Measurements from ENCODE around the gene RNF152. TPM values are rescaled to one million over a fixed set of nuclear protein-coding genes. Genes with fewer than 3 reads are reported as not detected.
A peak's percentile ranks its signal among the peaks of the same experiment; 100 is the strongest.

The RNF152 gene
- total RNA-seq, 4 donors from 2014 or later = 11.8 to 16.7 (median 12.8) TPM

DNA sequence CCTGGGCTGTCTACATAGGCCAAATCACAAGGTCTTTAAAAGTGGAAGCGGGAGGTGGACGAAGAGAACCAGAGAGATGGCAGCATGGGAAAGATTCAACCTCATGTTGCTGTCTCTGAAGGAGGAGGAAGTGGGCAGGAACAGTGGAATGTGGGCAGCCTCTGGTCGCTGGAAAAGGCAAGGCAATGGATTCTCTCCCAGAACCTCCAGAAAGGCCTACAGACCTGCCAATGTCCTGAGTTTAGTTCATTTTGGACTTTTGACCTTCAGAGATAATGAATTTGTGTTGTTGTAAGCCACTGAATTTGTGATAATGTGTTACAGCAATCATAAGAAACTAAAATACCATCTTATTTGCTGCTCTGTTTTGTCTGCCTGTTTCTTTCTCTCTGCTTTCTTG, 122.5 kb downstream of the RNF152 start:
- Histone ChIP-seq H3K4me1 (no peaks in the 10 kb centered on the region), H3K36me3 (no peaks in the 10 kb centered on the region), H3K4me3 (no peak overlapping the region), H3K9me3 (no peaks in the 10 kb centered on the region), H3K27ac (no peak overlapping the region), H3K27me3 (no peaks in the 10 kb centered on the region)
- no peak for DNase-seq (ENCODE audit: low spot score in 2 of 2)
- 72 to 74% methylated on average over 3 of the region's 3 CpGs for WGBS, 2 donors
- TF ChIP-seq, protein P1, sequence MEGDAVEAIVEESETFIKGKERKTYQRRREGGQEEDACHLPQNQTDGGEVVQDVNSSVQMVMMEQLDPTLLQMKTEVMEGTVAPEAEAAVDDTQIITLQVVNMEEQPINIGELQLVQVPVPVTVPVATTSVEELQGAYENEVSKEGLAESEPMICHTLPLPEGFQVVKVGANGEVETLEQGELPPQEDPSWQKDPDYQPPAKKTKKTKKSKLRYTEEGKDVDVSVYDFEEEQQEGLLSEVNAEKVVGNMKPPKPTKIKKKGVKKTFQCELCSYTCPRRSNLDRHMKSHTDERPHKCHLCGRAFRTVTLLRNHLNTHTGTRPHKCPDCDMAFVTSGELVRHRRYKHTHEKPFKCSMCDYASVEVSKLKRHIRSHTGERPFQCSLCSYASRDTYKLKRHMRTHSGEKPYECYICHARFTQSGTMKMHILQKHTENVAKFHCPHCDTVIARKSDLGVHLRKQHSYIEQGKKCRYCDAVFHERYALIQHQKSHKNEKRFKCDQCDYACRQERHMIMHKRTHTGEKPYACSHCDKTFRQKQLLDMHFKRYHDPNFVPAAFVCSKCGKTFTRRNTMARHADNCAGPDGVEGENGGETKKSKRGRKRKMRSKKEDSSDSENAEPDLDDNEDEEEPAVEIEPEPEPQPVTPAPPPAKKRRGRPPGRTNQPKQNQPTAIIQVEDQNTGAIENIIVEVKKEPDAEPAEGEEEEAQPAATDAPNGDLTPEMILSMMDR (IDR thresholded peaks at IDR 0.05) = no peak
- TF ChIP-seq EP300 (IDR thresholded peaks at IDR 0.05) (no peak), POLR2A (IDR thresholded peaks at IDR 0.05) (no peak)

DNA sequence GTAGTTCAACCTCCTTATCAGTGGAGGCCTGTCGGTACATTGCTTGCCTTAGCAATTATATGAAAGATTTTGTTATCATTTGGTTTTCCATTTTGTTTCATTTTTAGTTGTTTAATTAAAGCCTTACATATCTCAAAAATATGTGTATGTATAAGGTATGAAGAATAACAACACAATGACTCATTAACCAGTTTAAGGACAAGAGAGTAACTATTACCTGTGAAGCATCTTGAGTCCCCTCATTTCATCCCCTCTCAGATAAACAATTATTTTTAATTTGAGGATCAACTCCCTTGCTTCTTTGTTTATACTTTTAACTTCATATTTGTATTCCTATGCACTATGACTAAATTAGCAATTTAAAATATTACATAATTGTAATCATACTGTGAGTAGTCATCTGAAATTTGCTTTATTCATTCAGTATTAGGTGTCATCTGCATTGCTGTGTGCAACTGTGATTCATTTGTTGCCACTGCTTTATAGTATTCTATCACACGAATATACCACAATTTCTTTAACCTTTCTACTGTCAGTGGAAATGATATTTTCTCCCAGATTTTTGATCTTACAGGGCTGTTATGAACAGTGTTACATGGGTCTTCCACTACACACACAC, 126.4 kb downstream of the RNF152 start:
- H3K27me3 ChIP-seq = no peaks in the 10 kb centered on the region
- H3K9me3 ChIP-seq = no peaks in the 10 kb centered on the region
- no peaks in the 10 kb centered on the region for H3K4me1 ChIP-seq
- no peak overlapping the region for H3K4me3 ChIP-seq
- 87 to 89% methylated on average over 2 of the region's 2 CpGs for WGBS, 2 donors
- no peaks in the 10 kb centered on the region for H3K36me3 ChIP-seq
- H3K27ac ChIP-seq = no peak overlapping the region
- TF ChIP-seq EP300 (IDR thresholded peaks at IDR 0.05) = no peak
- no peak for TF ChIP-seq POLR2A (IDR thresholded peaks at IDR 0.05)
- TF ChIP-seq, protein P1 (IDR thresholded peaks at IDR 0.05) = no peak
- no peak for DNase-seq (ENCODE audit: low spot score in 2 of 2)

DNA sequence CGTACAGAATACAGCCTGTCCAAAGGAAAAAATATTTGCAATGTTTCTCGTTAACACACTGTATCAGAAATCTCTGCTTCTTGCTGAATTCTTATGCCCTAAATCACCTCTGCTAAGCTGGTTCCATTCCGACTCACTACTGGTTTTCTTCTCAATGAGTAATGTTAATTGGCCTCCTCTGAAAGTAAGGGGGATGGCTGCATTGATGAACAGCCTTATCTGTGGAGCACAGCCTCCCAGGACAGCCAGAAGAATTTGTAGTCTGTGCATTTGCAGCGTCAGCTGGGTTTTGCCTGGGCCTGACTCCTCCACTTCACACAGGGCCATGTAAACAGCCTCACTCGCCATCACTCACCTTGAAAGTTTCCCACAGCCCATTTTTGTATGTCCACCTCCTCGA, 127.7 kb downstream of the RNF152 start:
- Histone ChIP-seq H3K9me3 (no peaks in the 10 kb centered on the region), H3K4me1 (no peaks in the 10 kb centered on the region), H3K27me3 (no peaks in the 10 kb centered on the region), H3K36me3 (no peaks in the 10 kb centered on the region), H3K27ac (peak overlapping the region in 1 of 4 donors; percentile 13), H3K4me3 (no peak overlapping the region)
- TF ChIP-seq, protein P1 (IDR thresholded peaks at IDR 0.05) = no peak
- TF ChIP-seq POLR2A (IDR thresholded peaks at IDR 0.05) = no peak
- TF ChIP-seq EP300 (IDR thresholded peaks at IDR 0.05) = no peak
- DNase-seq (ENCODE audit: low spot score in 2 of 2) = no peak
- WGBS, 2 donors = 67% methylated on average over 6 of the region's 6 CpGs

DNA sequence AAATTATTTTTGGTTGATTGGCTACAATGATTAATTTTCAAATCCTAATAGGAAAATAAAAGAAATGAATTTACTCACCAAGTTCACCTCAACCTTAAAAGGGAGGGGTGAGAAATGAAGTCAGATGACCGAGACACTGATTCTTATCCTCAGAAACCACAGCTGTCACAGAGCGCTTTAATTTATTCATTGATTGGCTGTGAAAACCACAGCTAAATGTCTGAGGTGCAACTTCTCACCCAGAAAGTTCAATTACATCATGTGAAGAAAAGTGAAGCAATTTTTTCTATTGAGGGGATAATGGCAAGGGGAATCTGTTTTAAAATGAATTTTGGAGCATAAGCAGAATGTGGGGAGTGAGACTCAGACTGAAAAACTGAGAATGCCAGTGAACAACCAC, 128.4 kb downstream of the RNF152 start:
- H3K36me3 ChIP-seq = no peaks in the 10 kb centered on the region
- no peaks in the 10 kb centered on the region for H3K27me3 ChIP-seq
- no peak overlapping the region for H3K4me3 ChIP-seq
- 64 to 74% methylated on average over 2 of the region's 2 CpGs for WGBS, 2 donors
- no peaks in the 10 kb centered on the region for H3K4me1 ChIP-seq
- DNase-seq (ENCODE audit: low spot score in 2 of 2) = no peak
- H3K27ac ChIP-seq = no peak overlapping the region
- H3K9me3 ChIP-seq = no peaks in the 10 kb centered on the region
- TF ChIP-seq POLR2A (IDR thresholded peaks at IDR 0.05) (no peak), EP300 (IDR thresholded peaks at IDR 0.05) (no peak)
- TF ChIP-seq, protein P1 (IDR thresholded peaks at IDR 0.05) = no peak

DNA sequence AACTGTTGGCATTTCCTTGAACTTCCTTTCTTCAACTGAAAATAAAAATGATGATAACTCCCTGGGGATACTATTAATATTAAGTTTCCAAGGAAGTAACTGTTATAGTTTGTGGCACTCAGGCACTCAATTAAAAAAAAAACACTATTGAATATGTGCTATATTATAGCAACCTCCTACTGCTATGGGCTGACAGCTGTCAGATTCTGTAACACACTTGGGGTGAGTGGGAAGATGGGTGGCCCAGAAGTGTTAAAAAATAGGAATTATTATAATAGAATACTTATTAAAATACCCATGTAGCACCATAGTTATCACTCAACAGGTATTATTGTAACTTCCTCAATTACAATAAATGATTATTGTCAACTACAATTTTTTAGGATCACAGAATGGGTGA, 130.9 kb downstream of the RNF152 start:
- TF ChIP-seq, protein P1 (IDR thresholded peaks at IDR 0.05) = no peak
- TF ChIP-seq EP300 (IDR thresholded peaks at IDR 0.05) (no peak), POLR2A (IDR thresholded peaks at IDR 0.05) (no peak)
- Histone ChIP-seq H3K4me1 (no peaks in the 10 kb centered on the region), H3K27ac (no peak overlapping the region), H3K9me3 (no peaks in the 10 kb centered on the region), H3K36me3 (no peaks in the 10 kb centered on the region), H3K4me3 (no peak overlapping the region), H3K27me3 (no peaks in the 10 kb centered on the region)
- DNase-seq (ENCODE audit: low spot score in 2 of 2) = no peak
